ENCODE measurements around the gene MEPE.

The MEPE gene

GRCh38 chr4:87843936-87844335, 11.2 kb downstream of the MEPE start:
- no peak for DNase-seq

- no peak for DNase-seq
These were observed 11.7 kb downstream of the MEPE start for GRCh38 chr4:87844452-87844851.

- DNase-seq = no peak
These were observed 13.5 kb downstream of the MEPE start for GRCh38 chr4:87846226-87846625.

- DNase-seq = peak; percentile 0
These were observed 16.0 kb downstream of the MEPE start for GRCh38 chr4:87848622-87849351.

- DNase-seq = no peak
These were observed 16.8 kb downstream of the MEPE start for GRCh38 chr4:87849612-87850011.

DNA sequence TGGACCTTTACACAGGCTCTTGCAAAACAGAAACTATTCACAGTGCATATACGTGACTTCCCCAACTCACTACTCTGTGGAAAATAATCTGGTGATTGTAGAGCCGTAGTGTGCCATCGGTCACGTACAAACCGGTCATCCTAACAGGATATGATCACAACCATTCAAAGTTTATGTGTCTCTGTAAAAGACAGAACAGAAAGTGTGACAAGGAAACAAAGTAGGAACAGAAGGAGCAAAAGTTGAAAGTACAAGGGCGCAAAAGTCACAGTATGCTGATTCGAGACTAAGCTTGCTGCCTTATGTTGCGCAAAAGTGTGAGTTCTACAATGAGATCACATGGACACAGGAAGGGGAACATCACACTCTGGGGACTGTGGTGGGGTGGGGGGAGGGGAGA, 18.6 kb downstream of the MEPE start:
- DNase-seq = no peak

DNA sequence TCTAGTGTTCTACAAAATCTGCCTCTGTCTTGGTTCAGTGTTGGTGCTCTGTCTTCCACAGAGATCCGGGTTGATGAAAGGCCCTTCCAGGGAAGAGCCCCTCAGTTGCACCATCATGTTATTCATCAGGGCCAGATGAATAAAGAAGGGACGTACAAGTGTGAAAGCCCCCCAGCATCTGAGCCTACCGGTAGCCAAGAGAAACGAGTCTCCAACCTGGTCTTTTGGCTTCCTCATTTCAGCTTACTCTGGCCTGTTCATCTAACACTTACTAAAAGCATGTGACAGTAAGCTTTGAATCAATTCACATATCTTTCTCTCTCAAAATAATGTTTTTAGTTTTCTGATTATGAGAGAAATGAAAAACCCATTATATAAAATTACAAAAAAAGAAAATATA, 19.2 kb downstream of the MEPE start:
- DNase-seq = no peak

DNA sequence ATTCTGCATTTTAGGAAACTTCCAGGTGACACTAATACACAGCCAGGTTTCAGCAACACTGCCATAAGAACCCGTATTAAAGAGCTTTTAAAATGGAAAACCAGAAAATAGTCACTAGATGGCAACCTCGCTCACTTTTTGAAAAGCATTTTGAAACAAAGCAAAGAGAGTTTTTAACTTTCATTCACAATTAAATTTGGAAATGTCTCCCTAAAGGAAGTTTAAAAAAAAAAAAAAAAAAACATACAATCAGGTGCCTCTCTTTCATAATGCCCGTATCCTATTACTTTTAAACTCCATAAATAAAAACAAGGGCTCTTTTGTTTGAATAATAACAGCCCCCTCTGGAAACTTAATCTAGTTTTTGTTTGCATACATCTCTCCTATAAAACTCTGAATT, 20.3 kb downstream of the MEPE start:
- DNase-seq = no peak

- DNase-seq = no peak
These were observed 21.1 kb downstream of the MEPE start for GRCh38 chr4:87853891-87854290.

DNA sequence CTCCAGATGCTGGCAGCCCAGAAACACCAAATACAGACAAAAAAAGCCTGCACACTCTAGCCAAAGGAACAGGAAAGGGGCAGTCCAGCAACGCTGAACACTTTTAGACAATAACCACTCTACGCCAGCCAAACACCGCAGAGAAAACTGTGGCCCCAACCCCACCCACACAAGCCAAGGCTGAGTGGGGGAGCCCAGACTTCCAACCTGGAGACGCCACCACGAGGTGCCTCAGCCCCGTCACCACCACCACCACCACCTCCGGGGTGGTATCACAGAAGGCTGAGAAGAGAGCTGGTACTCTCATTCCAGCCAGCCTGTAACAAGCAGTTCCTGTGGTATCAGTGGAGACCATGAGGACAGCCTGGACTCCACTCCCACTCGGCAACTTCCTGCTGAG, 22.8 kb downstream of the MEPE start:
- no peak for DNase-seq

DNA sequence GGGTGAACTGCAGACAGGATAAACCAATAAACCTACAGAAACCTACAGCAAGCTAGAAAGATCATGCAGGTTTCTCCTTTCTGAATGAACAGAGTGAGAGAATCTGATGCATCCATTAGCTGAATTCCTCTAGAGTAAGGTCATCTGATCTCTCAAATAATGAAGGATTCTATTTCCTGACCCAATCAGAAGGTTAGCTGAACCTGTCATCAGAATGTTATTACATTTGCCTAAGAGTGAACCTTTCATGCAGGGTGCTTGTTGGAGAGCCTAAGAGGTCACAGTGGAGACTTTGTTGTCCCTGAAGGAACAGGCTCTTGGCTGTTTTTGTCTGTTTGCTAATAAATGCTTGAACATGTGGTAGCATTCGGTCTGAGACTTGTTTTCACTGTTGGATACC, 24.0 kb downstream of the MEPE start:
- no peak for DNase-seq

DNA sequence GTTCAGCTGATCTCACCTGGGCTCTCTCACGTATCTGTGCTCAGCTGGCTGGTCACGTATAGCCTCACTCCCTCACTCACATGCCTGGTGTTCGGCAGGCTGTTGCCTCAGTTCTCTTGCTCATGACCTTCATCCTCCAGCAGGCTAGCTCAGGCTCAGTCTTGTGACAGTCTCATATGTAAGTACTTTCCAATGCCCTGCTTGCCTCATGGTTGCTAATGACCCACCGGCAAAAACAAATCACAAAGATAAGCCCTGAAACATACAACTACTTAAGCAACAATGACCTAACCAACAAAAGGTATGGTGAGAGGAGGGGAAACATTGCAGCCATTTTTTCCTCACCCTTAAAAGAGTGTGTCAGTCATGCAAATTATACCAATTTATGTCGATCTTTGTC, 25.0 kb downstream of the MEPE start:
- DNase-seq = no peak

GRCh38 chr4:87862236-87862635, 29.5 kb downstream of the MEPE start:
- no peak for DNase-seq

GRCh38 chr4:87863486-87863885, 30.7 kb downstream of the MEPE start:
- no peak for DNase-seq

- no peak for DNase-seq
These were observed 31.6 kb downstream of the MEPE start for GRCh38 chr4:87864321-87864720.

- DNase-seq = no peak
These were observed 32.5 kb downstream of the MEPE start for GRCh38 chr4:87865288-87865687.

- DNase-seq = no peak
These were observed 33.3 kb downstream of the MEPE start for GRCh38 chr4:87865960-87866598.

- DNase-seq = no peak
These were observed 35.8 kb downstream of the MEPE start for GRCh38 chr4:87868522-87868921.

GRCh38 chr4:87872028-87872427, 39.3 kb downstream of the MEPE start:
- DNase-seq = no peak

- DNase-seq = no peak
These were observed 42.4 kb downstream of the MEPE start for GRCh38 chr4:87875191-87875590.

DNA sequence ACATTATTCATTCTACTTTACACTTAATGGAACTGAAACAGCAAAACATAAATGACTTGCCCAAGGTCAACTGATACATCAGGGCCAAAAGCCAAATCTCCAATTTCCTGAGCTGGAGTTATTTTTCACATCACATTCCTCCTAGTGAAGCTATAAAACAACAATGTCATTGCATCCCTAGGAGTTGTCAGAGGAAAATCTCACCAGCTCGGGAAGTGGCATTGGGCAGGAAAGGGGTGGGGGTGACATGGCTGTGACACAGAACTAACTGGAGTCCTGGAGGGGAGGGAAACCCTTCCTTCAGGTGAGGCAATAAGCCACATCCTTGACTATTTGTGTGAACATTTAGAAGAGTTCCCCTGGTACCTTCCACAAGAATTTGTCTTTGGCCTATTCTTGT, 47.3 kb downstream of the MEPE start:
- DNase-seq = no peak

DNA sequence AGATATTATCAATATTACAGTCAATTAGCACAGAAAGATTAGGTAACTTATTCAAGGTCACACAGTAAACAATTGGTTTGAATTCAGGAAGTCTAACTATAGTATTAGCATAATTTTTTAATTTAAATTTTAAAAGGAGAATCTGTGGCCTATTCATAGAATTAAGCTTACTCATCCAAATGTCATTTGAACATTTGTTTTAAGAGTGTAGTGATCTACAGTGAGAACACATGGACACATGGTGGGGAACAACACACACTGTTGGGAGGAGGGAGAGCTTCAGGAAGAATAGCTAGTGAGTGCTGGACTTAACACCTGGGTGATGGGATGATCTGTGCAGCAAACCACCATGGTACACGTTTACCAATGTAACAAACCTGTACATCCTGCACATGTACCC, 48.3 kb downstream of the MEPE start:
- no peak for DNase-seq

GRCh38 chr4:87882321-87882720, 49.6 kb downstream of the MEPE start:
- no peak for DNase-seq

DNA sequence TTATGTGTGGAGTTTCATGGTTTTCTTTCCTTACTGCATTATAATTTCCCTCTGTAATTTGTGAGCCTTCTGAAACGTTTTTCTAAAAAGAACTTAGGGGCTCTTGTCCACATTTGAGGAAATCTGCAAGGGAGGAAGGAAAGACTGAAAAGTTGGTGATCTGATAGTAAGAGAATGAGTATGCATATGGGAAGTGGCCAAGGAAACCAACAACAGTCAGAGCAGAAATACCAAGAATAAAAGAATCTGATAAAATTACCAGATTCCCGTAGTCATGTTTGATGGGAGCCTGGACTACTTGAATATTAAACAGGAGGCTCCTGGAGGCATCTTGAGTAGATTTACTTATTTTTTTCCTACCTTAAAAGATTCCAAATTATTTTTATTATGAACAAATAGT, 50.1 kb downstream of the MEPE start:
- no peak for DNase-seq

GRCh38 chr4:87884976-87885549, 52.3 kb downstream of the MEPE start:
- no peak for DNase-seq

Measured in NCI-H146 (cell line).